Measurements from ENCODE around the gene SLC23A3.

SLC23A3 gene

DNA sequence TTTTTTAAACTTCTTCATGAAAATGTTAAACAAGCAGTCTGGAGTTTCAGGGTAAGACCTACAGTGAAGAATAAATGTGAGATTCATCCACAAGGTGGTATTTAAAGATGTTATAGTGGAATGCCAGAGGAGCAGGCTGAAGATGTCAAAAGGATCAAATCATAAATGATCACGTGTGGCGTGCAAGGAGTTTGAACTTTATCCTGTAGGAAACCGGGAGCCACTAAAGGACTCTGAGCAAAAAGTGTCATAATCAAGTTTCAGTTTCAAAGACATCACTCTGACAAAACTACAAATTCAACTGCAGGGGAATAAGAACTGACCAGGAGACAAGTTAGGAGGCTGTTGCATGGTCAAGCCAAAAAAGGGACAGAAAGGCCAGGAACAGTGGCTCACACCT, 29.1 kb downstream of the SLC23A3 start:
- no peaks in the 10 kb centered on the region for H3F3A ChIP-seq (ENCODE audit: insufficient read depth, low read length)
- TF ChIP-seq, protein P1, sequence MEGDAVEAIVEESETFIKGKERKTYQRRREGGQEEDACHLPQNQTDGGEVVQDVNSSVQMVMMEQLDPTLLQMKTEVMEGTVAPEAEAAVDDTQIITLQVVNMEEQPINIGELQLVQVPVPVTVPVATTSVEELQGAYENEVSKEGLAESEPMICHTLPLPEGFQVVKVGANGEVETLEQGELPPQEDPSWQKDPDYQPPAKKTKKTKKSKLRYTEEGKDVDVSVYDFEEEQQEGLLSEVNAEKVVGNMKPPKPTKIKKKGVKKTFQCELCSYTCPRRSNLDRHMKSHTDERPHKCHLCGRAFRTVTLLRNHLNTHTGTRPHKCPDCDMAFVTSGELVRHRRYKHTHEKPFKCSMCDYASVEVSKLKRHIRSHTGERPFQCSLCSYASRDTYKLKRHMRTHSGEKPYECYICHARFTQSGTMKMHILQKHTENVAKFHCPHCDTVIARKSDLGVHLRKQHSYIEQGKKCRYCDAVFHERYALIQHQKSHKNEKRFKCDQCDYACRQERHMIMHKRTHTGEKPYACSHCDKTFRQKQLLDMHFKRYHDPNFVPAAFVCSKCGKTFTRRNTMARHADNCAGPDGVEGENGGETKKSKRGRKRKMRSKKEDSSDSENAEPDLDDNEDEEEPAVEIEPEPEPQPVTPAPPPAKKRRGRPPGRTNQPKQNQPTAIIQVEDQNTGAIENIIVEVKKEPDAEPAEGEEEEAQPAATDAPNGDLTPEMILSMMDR (IDR thresholded peaks at IDR 0.05; ENCODE audit: low read length): no peak

DNA sequence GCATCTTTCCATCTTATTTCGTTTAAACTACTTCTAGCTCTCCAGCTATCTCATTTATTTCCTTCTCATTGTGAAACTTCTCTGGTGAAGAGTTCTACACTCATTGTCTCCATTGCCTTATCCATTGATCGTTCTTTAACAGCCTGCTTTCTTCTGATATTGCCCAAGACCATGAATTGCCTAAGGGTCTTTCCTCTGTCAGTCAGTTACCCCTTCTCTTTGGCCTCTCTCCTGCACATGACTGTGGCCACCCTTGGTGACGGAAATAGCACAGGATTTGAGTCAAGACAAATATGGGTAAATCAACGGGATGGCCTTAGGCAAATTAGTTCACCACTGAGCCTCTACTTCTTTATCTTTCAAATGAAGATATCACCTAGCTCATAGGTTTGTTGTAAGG, 35.9 kb downstream of the SLC23A3 start:
- no peaks in the 10 kb centered on the region for H3F3A ChIP-seq (ENCODE audit: insufficient read depth, low read length)

More for the DNA sequence above, 29.1 kb downstream of the SLC23A3 start:
- Histone ChIP-seq H3K27me3 (ENCODE audit: insufficient read depth, low read length) (no peaks in the 10 kb centered on the region), H3K9me3 (ENCODE audit: low read length) (no peaks in the 10 kb centered on the region), H3K4me1 (ENCODE audit: insufficient read depth, low read length, severe bottlenecking) (no peaks in the 10 kb centered on the region), H2AFZ (ENCODE audit: low read length) (no peak overlapping the region), H3K9ac (ENCODE audit: low read length) (no peak overlapping the region), H3K79me2 (ENCODE audit: insufficient read depth, low read length) (no peaks in the 10 kb centered on the region), H3K4me2 (ENCODE audit: low read length) (no peak overlapping the region), H3K36me3 (ENCODE audit: insufficient read depth, low read length) (peaks cover 4% of the 10 kb centered on the region), H3K4me3 (ENCODE audit: low read depth, low read length, poor library complexity, severe bottlenecking) (no peak overlapping the region), H4K20me1 (ENCODE audit: insufficient read depth, low read length) (no peaks in the 10 kb centered on the region), H3K27ac (ENCODE audit: low read depth, low read length, poor library complexity, severe bottlenecking) (no peak overlapping the region), H3K9me2 (ENCODE audit: low read depth, low read length) (no peaks in the 10 kb centered on the region)

DNA sequence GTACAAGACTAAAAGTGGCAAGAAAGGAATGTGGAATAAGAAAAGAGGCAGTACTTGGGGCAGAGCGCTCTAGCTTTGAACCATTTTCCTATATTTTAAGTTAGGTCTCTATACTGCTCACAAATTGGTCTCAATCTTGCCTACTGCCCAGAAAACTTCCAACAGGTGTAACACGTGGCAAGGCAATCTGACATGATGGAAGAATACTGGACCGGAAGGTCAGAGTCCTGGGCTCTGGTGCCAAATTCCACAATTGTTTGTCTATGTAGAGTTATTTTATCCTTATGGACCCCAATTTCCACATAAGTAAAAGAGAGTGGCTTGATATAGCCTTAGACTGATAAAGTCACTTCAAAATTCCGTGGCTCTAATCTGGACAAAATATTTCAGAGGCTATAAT, 38.1 kb downstream of the SLC23A3 start:
- no peaks in the 10 kb centered on the region for H3F3A ChIP-seq (ENCODE audit: insufficient read depth, low read length)
- no peak overlapping the region for H3K4me2 ChIP-seq (ENCODE audit: low read length)
- no peaks in the 10 kb centered on the region for H3K9me2 ChIP-seq (ENCODE audit: low read depth, low read length)
- H2AFZ ChIP-seq (ENCODE audit: low read length): no peak overlapping the region
- no peaks in the 10 kb centered on the region for H3K4me1 ChIP-seq (ENCODE audit: insufficient read depth, low read length, severe bottlenecking)
- no peaks in the 10 kb centered on the region for H3K36me3 ChIP-seq (ENCODE audit: insufficient read depth, low read length)
- H3K9me3 ChIP-seq (ENCODE audit: low read length): no peaks in the 10 kb centered on the region
- TF ChIP-seq, protein P1 (IDR thresholded peaks at IDR 0.05; ENCODE audit: low read length): no peak
- no peak for TF ChIP-seq EZH2 (IDR thresholded peaks at IDR 0.05; ENCODE audit: borderline replicate concordance, low read length)
- H3K79me2 ChIP-seq (ENCODE audit: insufficient read depth, low read length): no peaks in the 10 kb centered on the region
- H3K9ac ChIP-seq (ENCODE audit: low read length): no peak overlapping the region
- H3K27me3 ChIP-seq (ENCODE audit: insufficient read depth, low read length): no peaks in the 10 kb centered on the region
- H3K4me3 ChIP-seq (ENCODE audit: low read depth, low read length, poor library complexity, severe bottlenecking): no peak overlapping the region
- no peaks in the 10 kb centered on the region for H4K20me1 ChIP-seq (ENCODE audit: insufficient read depth, low read length)
- H3K27ac ChIP-seq (ENCODE audit: low read depth, low read length, poor library complexity, severe bottlenecking): no peak overlapping the region

More for the DNA sequence above, 35.9 kb downstream of the SLC23A3 start:
- Histone ChIP-seq H3K27ac (ENCODE audit: low read depth, low read length, poor library complexity, severe bottlenecking) (no peak overlapping the region), H3K79me2 (ENCODE audit: insufficient read depth, low read length) (no peaks in the 10 kb centered on the region), H3K4me1 (ENCODE audit: insufficient read depth, low read length, severe bottlenecking) (no peaks in the 10 kb centered on the region), H3K9me3 (ENCODE audit: low read length) (no peaks in the 10 kb centered on the region), H2AFZ (ENCODE audit: low read length) (no peak overlapping the region), H3K9me2 (ENCODE audit: low read depth, low read length) (no peaks in the 10 kb centered on the region), H3K36me3 (ENCODE audit: insufficient read depth, low read length) (no peaks in the 10 kb centered on the region), H3K4me2 (ENCODE audit: low read length) (no peak overlapping the region), H3K27me3 (ENCODE audit: insufficient read depth, low read length) (no peaks in the 10 kb centered on the region), H4K20me1 (ENCODE audit: insufficient read depth, low read length) (no peaks in the 10 kb centered on the region), H3K4me3 (ENCODE audit: low read depth, low read length, poor library complexity, severe bottlenecking) (no peak overlapping the region), H3K9ac (ENCODE audit: low read length) (no peak overlapping the region)
- TF ChIP-seq, protein P1 (IDR thresholded peaks at IDR 0.05; ENCODE audit: low read length): no peak
- TF ChIP-seq EZH2 (IDR thresholded peaks at IDR 0.05; ENCODE audit: borderline replicate concordance, low read length): no peak
